C4-2B (cell line): ENCODE data around the gene NIPAL1.

Experiments used
- CTCF ChIP-seq: fragments of 450-650 bp; conservative IDR thresholded peaks from 2 replicates; pipeline ENCODE4 v1.5.1; 2017; ENCODE audit warnings: mild to moderate bottlenecking
- ZFX ChIP-seq: fragments of 450-650 bp; IDR thresholded peaks from 2 replicates; pipeline ENCODE4 v1.6.1; 2017

- TF ChIP-seq CTCF: no peak
- no peak for TF ChIP-seq ZFX
Measured at GRCh38 chr4:48049483-48049882, 32.9 kb downstream of the NIPAL1 start.
